Astrocyte (in vitro differentiated cells and primary cell): ENCODE measurements around the gene STYXL2.

ENCODE experiments used
- CTCF ChIP-seq: IDR thresholded peaks from 2 replicates; pipeline ENCODE4 v1.5.1; 2011; ENCODE audit warnings: low read depth, mild to moderate bottlenecking, inconsistent platforms, low read length, moderate library complexity; ENCODE audit not compliant: insufficient read depth
- EZH2 ChIP-seq: IDR thresholded peaks from 2 replicates; pipeline ENCODE4 v1.6.1; 2012; ENCODE audit warnings: mild to moderate bottlenecking, low read length, inconsistent platforms; ENCODE audit not compliant: insufficient read depth

DNA sequence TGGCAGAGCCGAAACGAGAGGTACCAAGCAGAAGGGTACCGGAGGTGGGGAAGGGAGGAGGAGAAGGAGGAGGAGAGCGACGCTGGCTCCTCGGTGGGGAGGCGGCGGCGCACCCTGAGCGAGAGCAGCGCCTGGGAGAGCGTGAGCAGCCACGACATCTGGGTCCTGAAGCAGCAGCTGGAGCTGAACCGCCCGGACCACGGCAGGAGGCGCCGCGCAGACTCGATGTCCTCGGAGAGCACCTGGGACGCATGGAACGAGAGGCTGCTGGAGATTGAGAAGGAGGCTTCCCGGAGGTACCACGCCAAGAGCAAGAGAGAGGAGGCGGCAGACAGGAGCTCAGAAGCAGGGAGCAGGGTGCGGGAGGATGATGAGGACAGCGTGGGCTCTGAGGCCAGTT, 32.4 kb downstream of the STYXL2 start:
- no peak for TF ChIP-seq CTCF
- no peak for TF ChIP-seq EZH2
